GM21367 (cell line): ENCODE measurements around the gene MNT.

Experiments
- ATAC-seq: cut with Tn5 transposase; IDR thresholded peaks from one replicate; pipeline ENCODE4 v1.9.1; 2021; ENCODE audit not compliant: unreplicated experiment

MNT gene

DNA sequence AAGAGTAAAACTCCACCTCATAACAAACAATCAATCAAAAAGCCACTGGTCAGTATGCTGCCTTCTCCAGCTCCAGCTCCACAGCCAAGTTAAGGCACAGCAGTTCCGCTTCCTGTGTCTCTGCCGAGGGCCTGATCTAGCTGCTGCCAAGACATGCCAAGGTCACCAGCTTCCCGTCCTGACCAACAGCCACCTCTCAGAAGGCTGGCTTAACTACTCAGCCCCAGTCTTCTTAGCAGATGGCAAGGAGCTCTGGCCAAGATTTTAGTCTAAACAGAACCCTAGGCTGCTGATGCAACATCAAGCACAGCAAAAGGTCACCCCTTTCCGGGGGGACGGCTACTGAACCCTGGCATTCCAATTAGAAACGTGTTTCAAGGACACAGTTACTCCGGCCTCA lies 17.7 kb upstream of the MNT start:
- no peak for ATAC-seq

DNA sequence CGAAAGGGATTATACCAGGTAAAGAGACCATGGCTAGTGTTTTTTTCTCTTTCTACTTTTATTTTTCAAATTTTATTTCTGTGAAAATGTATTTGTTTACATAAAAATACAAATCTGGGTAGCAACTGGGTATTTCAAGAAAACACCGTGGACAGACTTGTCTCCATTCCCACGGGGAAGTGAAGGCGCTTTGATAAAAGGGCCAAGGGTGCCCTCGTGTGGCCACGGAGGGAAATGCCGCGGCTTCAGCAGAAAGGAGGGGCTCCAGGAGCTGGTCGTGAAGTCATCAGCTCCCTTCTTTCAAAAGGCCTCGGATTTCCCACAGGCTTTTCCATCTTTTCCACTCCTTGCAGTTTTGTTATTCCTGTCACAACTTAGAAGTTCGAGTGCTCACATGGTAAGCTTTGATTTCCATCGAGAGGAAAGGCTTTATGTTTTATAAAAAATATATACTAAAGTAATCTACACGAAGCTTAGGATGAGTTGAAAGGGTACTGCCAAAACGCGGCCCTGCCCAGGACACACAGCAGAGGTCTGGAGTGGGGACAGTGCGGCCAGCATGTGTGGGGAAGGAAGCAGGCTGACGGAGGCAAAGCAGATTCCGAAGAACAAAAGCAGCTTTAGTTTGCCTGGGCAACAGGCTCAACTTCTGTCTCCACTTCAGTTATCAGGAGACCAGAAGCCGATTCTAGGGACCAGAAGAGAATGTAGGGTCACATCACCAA lies 15.3 kb upstream of the MNT start:
- ATAC-seq, result no peak

DNA sequence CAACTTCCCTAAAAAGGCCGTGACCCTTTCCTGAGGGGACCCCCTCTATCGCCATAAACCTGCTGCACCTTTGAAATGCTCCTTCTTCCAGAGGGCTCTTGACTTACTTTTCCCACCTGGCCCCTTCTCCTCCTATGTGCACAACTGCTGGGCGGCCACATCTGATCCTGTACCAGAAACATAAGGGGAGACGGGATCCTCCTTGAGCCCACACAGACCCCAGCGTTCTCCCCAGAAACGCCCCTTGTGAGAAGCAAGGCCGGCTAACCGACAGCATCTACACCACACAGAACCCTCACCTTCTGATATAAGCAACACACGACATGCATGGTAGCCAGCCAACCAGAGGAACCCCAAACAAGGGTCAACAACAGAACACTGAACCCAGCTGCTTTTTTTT lies 14.2 kb upstream of the MNT start:
- no peak for ATAC-seq

DNA sequence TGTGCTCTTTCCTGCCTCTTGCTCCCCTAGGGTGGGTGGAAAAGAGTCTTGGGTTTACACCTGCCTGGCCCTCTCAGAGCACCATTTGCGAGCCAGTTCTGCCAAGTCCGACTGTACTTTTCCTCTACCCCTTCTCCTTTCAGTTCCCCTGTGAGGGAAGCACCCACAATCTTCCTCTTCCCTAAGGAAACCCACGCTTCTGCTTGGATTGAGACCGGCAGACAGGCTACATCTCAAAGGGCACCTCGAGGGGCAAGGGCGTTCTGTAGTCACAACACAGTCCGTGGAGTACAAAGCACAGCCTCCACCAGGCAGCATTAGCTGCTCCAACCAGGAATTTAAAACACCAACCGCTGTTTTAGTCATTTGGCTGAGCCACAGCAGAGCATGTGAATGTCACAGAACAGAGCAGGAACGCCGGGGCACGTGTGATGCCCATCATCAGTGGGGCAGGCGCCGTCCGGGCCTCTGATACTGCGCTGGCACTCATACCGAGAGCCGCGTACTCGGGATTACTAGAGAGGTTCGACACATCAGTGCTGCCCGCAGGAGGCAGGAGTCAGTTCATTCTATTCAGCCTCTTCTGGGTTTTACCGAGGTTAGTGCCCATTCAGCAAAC lies 13.7 kb upstream of the MNT start:
- no peak for ATAC-seq

DNA sequence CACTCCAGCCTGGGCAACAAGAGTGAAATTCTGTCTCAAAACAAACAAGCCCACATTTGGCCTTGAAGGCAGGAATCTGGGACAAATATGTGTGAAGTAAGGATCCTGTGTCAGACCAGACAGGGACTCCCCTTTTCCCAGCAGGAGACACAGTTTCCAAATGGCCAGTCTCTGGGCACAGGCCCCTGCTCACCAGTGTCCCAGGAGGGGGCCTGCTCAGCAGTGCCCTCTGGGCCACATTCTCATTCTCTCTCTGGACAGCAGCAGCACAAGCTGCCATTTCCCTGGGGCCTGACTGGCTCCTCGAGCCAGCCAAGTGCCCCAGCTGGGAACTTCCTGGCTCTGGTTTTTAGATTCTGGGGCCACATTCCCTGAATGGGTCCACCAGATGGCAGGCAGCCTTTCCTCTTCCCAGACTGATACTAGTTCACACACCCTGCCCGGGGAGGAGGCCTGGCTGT lies 11.7 kb upstream of the MNT start:
- ATAC-seq, result no peak

DNA sequence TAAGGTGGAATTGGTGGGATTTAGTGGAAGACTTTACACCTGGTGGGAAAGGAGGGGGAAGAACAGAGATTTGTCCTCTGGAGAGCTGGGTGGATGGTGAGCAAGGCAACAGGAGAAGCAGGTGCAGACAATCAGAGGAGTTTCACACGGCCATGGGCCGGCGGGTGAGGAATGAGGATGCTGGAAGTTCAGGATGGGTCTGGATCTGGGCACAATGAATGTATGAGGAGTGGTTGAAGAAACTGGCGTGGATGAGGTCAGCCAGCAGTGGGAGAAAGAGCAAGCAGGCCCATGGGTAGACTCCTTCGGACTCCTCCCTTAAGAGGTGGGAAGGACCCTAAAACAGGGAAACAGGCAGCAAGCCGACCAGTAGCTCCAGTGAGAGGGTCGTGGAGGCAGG lies 10.1 kb upstream of the MNT start:
- no peak for ATAC-seq

DNA sequence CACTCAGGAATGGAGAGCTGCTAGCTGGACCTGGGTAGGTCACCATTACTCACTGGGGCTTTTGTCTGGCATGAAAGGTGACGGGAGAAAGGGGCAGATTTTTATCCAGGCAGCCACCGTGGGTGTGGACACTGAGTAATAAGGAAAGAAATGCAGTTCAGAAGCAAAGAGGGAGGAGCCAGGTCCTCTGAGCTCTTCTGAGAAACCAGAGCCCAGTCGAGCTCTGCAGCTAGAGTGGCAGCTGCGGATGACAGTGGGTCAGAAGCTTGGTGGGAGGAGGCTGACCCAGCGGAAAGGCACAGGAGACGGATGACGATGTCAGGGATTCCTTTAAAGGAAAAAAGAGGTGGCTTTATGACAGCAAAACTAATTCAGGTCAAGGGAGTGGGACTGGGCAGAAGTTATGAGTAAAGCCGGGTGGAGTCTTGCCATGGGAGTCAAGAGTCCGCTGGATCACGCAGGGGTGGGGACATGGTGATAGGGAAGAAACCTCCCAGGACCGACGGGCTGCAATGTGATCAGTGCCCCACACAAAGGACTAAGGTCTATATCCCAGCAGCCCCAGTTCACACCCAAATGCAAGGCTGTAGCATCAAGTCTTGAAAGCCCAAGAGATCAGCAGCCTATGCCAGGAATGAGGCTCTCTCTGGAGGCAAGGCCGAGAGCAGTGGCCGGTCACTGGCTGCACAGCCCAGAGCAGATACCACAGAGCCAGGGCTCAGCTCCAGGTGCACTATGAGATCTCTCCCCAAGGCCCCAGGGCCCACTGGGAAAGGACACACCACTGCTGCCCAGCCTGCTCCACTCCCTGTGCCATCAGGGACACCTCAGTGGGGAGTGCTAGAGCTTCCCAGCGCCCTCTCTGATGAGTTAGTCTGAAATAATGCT lies 6.3 kb upstream of the MNT start:
- no peak for ATAC-seq

DNA sequence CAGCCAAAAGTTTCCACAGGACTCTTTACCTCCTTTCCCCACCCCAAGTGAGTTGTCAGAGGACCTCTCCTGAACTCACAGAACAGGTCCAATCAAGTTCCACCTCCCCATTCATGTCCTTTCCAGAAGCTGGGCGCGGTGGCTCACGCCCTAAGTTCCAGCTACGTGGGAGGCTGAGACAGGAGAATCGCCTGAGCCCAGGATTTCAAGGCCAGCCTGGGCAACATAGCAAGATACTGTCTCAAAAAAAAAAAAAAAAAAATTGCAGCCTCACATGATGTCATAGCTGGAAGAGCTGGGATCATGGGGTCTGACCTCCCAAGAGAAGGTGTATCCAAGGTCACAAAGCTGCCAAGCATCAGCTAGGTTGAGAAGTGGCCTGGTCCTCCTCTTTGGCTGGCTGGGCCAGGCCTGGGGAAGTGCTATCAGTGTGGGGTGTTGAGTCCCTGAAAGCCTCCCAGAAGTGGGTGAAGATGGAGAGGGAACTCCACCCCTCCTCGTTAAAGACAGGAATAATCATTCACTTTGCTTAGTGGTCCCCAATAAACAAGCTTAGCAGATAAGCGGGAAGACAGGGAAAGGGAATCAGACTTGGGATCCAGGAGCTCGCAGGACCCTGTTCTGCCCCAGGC lies 5.5 kb upstream of the MNT start:
- ATAC-seq, result no peak

DNA sequence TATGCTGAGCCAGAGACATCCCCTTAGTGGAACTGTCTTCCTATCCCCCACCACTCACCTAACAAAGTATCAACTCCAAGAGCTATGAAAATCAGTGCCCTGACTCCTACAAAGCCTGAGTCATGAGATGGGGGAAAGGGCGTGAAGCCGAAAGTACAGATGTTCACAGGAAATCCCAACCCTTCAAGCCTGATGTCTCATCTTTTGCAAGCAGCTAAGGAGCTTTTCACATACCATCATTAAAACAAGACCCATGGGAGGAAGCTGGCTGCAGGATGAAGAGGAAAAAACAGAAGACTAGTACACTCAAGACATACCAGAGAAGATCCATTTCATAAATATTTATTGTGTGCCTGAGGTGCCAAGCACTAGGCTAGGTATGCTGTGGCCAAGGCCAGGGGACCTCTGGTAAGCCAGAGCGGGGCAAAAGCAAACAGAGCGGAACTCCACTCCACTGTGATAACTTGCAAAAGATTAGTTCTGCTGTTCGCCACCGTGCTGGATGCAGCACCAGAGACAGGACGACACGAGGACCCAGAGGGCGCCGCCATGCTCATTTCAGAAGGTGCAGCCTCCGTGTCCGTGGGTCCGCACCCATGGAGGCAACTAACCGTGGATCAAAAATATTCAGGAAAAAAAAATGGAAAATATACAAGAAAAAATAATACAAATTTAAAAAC lies 4.5 kb upstream of the MNT start:
- ATAC-seq, result no peak

DNA sequence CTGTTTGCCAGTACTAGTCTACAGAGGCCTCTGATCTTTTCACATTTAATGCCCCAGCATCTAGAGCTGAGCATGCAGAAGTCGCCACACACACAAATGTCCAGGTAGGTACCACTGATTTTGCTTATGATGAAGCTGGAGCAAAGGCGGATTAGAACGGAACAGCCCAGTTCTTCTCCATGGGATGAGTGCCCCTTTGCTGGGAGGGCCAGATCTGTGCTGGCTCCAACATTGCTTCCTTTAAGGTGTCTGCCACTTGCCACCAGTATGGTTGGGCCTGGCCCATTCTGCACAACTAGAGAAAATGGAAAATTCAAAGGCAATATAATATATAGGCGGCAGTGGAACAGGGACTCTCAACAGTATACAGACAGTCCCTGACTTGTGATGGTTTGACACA lies 2.2 kb upstream of the MNT start:
- no peak for ATAC-seq

DNA sequence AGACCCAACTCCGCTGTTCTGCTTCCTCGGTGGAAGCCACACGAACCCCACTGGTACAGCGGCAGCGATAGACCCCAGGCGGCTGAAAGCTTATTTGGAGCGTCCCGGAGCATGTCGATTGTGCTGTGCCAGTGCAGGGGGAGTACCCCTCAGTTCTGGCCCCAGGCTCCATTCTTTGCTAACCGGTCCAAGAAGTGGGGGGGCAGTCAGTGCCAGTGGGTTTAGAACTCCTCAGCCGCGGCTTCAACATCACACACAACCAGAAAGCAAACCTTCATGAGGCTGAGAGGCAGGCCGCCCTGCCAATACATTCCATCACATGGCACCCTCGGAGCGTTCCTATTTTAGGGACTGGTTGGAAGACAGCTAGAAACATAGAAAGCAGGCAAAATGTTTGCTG lies 1.7 kb upstream of the MNT start:
- ATAC-seq, result no peak

DNA sequence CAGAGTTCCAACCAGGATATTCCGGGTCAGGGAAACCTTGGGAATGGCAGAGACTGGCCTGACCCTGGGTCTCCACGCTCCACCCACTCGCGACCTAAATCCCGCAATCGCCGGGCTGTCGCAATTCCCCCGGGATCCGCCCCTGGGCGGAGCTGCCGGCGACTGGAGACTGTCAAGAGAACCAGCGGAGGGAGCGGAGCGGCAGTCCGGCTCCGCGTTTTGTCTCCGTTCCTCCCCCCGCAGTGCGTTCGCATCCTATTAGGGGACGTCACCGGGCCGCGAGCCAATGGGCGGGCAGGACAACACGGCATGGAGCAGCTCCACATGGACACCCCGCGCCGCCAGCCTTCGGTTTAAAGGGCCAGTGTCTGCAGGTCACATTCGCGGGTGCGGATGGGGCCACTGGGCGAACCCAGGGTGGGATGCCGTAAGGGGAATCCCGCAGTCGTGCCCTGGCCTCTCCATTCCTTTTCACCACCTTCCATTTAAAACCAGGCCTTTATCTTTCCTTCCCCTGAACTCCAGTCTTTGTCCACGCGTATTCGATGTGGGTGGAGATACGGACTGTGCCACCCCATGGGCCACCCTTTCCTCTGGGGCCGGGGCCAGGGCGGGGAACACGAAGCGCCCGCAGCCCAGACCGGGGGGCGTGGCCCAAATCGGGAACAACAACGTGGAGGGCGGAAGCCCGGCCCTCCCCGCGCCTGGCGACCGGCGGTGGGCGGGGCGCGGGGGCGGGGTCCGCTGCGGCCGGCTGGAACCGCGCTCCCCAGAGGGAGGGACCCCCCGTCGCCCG lies 764 bp upstream of the MNT start:
- ATAC-seq, result peak; percentile 39

DNA sequence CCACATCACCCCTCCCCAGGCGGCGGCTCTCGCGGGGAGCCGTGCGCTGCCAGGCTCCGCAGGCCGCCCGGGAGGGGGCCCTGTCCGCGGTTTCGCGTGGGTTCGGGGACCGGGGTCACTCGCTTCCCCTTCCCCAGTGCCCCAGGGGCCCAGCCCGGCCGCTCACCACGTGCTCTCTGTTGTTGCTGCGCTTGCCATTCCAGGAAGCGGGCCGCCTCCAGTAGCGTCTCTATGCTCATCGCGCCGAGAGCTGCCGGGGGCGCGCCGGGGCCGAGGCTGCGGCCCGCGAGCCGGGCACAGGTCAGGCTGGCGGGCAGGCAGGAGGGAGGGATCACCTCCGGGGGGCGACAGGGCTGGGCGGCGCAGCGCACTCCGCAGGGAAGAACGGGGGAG lies 390 bp downstream of the MNT start:
- no peak for ATAC-seq

DNA sequence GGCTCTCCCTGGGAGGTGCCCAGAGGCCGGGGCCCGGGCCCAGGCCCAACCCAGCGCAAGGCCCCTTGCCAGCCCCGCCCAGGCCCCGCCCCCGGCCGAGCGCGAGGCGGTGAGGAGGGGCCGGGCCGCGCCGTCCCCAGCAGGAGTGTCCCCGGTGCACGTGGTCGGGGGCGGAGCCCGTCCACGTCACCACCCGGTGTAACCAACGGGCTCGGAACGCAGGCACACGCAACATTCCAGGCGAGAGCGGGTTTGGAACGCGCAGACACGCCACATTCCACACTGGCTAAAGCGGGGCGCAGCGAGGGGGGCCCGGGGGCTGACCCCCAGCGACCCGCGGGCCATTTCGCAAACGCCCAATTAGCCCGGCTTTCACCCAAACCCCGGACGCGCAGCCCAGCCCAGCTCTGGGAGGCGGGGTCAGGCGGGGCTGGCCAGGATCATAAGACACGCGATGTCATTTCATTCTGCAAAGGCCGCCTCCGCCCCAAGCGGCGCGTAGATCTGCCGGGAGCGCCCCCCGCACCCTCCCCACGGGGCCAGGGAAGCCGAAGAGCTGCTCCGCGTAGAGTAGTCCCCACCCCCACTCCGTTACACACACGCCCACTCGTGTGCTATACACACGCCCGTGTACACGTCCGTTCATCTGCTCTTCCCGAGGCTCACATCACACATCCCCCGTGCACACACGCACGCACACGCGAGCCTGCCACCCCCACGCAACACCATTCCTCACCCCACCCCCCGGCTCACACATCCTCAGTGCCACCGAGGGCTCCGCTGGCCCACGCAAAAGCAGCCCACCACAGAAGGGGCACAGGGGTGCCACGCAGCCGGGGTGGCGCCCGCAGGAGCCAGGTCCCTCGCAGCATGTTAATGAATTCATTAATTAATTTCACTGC lies 1.0 kb downstream of the MNT start:
- ATAC-seq, result peak; percentile 26

DNA sequence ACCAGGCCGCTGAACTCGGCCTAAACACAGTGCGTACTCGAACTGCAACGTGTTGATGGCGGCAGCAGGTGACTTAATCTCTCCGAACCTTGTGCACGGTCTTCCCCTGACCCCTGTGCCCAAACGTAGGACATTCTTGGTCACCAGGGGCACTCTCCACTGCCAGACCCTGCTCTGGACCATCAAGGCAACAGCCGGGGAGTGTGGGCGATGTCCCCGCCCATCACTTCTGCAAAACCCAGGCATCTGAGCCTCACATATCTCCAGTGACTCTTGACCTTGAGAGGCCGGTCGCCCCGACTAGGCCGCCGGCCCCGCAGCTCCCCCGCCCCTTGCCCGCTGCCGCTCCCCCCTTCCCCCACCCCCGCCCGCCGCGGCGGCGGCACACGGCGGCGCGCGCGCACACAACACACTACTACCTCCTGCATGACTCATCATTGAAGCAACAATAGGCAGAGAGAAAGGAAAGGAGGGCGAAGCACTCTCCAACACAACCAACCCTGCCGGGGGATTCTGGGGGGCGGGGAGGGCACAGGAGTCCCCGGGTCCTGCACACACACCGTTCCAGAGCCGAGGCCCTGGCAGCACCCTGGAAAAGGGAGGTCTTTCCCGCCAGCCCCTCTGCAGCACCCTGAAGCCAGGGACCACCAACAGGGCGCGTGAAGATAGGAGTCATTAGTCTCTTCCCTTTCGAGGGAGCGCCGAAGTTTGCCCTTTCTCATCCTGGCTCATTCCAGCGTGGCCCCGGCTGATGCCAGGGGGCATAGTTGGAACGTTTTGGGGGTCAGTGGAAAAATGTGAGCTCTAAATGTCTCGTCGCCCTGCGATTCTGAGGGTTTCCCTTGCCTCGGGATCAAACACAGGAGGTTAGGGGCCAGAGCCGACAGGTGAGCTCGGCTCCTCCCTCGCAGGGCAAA lies 1.9 kb downstream of the MNT start:
- ATAC-seq, result no peak

DNA sequence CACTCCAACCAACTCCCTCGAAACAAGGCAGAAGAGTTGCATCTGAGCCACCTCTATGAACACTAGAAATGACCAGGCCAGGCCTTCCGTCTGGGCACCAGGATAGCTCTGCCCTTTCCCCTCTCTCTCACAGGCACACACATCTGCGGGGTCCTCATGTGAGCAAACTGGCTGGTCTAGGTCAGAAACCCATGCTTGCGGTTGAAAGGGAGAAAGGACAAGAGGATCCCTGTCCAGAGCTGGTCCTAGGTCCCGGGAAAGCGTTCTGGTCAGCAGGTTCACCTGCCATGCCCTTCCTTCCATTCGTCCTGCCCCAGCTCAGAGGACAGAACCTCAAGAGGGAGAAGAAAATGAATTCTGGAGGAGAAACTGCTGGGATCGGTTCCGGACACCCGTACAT lies 2.7 kb downstream of the MNT start:
- no peak for ATAC-seq

DNA sequence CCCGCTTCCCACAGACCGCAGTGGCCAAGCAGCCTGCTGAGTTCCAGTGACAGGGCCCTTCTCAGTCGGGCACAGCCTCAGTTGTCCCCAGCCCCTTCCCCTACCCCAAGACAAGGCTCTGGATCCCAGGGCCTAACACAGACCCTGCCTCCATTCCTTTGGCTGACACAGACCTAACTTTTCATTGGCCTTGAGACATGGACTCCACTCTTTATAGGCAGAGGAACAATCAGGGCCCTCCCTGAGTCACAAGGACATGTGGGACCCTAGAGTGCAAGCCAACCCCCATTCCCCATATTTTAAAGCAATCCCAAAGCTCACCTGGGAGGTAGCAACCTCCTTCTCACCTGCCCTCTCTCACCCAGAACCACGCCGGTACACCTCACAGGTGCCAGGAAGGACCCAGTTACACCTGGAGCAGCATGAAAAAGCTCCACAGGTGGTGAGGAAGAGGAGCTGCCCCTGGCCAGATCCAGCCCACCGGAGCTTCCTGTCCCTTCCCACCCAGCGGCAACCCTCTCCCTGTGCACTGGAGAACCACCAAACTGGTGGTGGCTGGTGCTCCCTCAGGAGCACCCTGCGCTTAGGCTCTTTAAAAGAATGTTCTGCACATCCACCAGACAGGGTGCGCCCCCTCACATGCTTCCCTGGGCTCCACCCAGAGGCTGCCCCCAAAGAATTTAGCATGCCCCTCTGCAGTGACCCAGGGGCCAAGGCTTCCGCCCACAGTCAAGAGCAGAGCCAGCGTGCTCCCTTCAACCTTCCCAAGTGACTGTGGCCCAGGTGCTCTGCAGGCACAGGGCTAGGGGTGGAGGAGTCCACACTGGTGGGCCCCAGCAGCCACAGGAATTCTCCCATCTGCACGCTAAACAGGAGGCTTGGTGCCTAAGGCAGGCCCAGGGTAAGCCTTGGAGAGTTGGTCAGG lies 3.4 kb downstream of the MNT start:
- no peak for ATAC-seq
